NCI-H2171 treated with DMSO at 0.1 percent for 48 hours (cell line): Measurements from ENCODE around the gene RCOR1.

Experiments used
- DNase-seq: peaks from one replicate; lab custom pipeline; 2025; lab: John Stamatoyannopoulos, UW

The RCOR1 gene

DNA sequence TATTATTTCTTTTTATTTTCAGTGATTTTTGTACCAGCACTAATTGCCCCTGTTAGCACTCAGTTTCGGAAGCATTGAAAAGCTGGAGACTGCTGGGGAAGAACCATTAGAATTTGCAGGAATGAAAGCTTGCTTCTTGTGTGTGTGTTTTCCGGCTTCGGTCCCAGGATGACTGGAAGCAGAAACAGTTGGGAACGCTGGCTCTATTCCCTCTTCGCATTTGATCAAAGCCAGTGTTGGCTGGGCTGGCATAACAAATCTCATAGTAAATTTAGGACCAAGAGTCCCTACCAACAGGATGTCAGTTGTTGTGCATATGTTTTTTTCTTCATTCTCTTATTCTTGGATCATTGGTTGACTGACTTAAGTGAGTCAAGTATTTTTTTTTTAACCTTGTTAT, 131.2 kb downstream of the RCOR1 start:
- no peak for DNase-seq

DNA sequence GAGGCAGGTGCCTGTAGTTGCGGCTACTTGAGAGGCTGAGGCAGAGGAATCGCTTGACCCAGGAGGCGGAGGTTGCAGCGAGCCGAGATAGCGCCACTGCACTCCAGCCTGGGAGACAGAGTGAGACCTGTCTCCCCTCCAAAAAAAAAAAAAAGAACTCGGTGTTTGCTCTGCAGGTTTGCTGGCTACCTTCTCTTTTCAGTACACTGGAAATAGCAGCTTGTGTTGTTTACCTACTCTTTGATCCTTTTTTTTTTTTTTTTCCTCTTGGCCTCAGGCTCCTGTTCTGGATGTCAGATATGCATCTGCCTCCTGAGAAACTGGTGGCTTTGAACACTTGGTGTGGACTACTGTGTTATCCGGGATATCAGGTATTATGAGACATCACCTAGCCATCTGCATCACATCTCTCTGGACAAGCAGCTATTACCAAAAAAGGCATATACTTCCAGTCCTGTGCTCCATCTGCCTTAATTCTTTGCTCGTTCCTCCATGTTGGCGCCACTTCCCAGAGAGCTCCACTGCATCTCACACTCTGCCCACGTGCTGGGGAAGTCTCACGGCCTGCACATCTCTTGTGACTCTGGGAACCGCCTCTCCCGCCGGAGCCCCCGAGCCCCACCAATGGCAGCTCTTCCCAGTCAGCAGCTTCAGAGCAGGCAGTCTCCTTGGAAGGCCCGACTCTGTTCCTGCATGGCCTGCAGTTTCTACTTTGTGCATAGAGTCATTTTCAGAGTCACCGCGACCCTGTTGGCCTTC, 133.9 kb downstream of the RCOR1 start:
- DNase-seq = peak; percentile 96

DNA sequence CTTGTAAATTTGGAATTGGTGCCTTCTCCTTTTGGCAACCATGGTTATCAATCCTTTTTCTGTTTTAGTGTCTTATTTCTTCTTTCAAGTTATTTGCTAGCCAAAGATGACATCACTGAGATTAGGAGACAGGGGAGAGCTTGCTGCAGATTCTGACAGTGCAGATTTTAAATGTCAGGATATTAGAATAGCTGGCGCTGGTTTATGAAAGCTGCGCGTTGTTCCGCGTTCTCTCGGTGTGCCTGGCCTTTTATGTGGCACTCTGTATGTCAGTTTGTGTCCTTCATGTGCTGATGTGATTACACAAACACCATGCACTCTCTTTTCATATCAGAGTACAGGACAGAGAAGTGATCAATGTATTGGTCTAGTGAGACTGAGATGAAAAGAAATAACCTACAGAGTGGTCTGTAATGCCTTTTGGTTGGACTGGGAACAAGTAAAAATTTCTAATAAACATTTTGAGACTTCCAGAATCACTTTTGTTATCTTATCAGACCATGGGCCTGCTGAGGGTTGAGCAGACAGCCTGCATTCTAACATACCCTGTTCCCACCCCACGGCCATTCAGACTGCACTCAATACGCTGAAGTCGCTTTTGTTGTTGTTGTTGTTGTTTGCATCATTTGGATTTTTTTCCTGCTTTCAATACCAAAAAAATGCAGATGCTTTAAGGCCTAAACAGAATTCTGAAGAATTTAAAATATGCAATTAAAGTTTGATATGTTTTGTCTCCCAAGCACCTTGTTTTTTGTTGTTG, 135.1 kb downstream of the RCOR1 start:
- no peak for DNase-seq

DNA sequence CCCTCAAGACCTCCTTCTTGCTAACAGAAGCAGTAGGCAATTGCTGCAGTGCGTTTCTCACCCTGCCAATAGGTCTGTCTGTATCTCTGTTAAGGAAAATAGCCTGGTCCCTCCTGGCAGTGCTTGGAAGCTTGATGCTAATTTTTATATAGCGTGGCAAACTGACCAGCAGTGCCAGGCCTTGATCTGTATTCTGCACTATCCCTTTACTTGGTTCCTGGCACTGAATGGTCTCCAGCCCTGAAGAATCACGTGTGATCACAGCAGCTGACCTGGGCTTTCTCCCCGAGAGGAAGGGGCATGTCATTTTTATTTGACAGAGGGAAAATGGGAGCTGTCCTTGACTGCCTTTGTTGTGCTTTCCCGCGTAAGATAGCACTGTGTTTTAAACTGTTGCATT, 136.1 kb downstream of the RCOR1 start:
- DNase-seq = no peak

DNA sequence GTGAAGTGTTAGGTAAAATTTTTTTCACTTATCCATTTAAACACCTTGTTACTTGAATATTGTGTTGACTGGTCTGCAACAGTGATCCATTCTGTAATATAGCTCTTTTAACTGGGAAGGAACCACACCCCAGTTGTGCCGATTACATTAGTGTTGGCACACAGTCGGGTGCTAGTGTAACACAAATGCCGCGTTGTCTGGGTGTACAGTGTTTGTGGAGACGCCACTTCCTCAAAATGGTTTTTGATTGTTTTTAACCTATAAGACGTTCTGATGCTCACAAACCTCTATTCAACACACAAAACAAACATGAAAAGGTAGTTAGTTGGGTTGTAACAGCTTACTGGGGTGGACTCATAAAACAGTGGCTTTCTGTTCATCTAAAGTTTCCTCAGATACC, 136.8 kb downstream of the RCOR1 start:
- no peak for DNase-seq

DNA sequence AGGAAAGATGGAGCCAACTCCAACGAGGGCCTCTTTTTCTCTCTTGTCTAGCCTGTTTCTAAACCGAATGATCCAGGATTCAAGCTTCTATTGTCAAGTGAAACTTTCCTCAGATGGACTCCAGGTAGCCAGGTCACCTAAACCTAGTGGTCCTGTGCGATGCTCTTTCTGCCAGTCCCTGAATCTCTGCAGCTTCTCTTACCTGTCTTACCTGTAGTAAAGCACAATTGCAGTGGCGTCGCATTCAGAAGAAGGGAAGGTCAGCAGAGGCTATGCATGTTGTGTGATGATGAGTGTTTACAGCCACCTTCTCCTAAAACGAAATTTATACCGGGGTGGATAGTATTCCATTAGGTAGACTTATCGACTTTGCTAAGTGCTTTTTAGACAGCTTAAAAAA, 137.4 kb downstream of the RCOR1 start:
- DNase-seq = no peak

- no peak for DNase-seq
These were observed 138.8 kb downstream of the RCOR1 start for GRCh38 chr14:102731101-102731870.

GRCh38 chr14:102731871-102732800, 139.7 kb downstream of the RCOR1 start:
- no peak for DNase-seq

GRCh38 chr14:102732924-102733323, 140.5 kb downstream of the RCOR1 start:
- no peak for DNase-seq

DNA sequence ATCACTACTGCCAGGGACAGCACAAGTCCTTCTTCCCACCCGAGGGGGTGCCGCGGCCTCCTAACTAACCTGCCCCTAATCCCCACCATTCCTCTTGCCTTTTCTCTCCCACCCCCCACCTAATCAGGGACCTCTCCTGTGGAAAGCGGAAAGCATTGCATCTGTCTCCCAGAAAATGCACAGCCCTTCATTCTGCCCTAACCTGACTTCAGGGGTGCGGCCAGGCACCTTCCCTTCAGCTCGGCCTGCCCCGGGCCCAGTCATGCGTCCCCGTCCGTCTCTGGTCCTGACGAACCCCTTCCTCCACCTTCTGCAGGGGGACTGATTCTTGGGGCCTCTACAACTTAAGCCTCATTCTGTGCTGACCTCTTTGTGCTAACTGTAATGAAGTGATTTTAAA, 140.9 kb downstream of the RCOR1 start:
- DNase-seq = no peak

DNA sequence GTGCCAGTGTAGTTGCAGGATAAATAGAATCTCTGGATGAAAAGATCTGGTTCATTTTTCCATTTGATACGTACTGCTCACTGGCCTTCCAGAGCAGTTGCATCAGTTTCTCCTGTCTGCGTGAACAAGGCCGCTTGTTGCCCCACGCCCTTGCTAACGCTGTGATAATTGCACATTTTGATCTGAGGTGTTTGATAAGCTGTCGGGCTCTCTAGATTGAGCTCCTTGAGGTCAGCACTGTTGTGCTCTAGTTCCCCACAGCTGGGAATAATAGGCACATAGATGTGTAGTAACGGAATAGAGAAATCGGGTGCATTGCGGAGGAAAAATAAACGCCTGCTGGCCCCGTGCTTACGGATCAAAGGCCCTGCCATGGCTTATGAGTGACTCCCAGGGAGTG, 142.0 kb downstream of the RCOR1 start:
- no peak for DNase-seq

GRCh38 chr14:102736956-102737355, 144.5 kb downstream of the RCOR1 start:
- DNase-seq = no peak

- DNase-seq = no peak
These were observed 145.2 kb downstream of the RCOR1 start for GRCh38 chr14:102737402-102738372.

DNA sequence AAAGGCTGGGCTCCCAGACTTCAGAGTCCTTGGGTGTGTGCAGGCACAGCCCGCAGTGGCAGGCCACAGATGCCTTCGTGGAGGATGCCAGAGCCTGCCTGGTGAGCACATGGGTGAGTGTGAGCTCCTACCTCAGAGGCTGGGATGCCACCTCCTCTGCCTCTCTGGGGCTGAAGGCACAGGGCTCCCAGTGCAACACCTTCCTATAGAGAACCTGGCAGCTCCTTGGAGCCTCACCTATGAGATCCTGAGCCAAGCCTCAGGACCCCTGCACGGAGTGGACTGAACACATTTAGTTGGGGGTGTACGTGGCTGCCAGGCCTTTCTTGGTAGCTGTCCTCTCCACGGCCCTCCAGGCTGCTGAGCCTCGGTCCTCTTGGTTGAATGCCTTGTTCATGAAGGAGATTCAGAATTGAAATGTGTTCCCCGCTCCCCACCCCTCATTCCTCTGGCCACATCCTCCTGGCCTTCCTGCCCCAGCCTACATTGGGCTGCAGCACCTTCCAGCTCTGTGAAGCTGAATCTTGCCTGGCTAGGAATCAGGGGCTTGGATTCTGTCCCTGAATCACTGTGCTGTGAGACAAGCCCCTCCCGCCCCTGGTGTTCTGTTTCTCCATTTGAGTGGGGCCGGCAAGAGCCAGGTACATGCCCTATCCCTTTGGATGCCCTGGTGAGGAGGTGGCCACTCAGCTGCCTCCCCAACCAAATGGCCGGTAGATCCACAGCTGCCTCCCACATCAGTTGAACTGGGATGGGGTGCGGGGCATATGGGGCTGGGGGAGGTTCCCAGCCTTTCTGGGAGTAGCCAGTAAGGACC, 146.1 kb downstream of the RCOR1 start:
- no peak for DNase-seq

DNA sequence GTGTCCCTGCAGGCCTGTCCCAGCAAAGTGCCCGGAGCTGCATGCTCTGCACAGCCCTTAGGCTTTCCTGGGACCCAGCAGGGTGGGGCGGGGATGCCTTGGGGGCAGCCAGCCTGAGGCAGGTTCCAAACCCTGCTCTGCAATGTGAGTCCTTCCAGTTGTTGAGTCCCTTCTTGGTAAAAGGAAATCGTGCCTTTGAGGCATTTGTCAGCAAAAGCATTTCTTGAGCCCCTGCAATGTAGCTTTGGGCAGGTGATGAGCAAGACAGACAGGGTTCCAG, 146.7 kb downstream of the RCOR1 start:
- DNase-seq = no peak

DNA sequence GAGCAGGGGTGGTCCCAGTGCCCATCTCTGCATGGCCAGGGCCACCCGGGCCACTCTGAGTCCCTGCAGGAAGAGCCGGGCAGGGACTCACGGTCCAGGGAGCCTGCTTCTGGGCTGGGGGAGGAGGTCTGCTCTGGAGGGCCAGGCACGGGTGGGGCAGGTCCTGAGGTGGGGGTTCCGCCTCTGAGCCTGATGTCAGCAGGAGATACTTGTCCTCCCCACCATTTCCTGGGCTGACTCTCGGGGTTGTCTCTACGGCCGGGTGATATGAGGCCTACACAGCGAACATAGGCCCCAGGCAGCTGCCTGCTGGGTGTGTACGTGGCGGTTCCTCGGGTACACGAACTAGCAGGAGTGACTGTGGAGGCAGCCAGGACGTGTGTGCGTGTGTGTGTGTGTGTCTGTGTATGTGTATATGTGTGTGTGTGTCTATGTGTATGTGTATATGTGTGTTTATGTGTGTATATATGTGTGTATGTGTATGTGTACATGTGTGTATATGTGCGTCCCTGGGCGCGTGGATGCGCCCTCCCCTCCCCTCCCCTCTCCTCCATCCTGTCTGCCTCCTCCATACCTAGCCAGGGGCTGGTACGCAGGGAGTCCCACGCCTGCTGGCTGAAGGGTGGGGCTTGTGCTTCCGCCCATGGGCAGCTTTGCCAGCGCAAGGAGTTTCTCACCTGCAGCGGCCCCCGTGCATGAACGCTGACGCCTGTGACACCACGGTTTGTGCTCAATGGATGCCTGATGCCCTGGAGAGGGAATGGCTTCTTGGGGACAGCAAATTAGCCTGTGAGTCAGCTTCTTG, 154.4 kb downstream of the RCOR1 start:
- no peak for DNase-seq

GRCh38 chr14:102748806-102749205, 156.4 kb downstream of the RCOR1 start:
- no peak for DNase-seq

GRCh38 chr14:102749393-102750305, 157.2 kb downstream of the RCOR1 start:
- peak; percentile 65 for DNase-seq
